HepG2 (cell line): ENCODE data around the gene AGPAT2. TPM values are rescaled to one million over a fixed set of nuclear protein-coding genes. Genes with fewer than 3 reads are reported as not detected.

Experiments
- CBFB ChIP-seq: sonication (generic); formaldehyde crosslinking; IDR thresholded peaks from 2 replicates; pipeline ENCODE4 v1.4.0; 2020; ENCODE audit warnings: missing genetic modification reagents
- CCAR2 ChIP-seq: fragments of 200-400 bp; formaldehyde crosslinking; optimal IDR thresholded peaks from 2 replicates; pipeline ENCODE3; 2018; ENCODE audit warnings: low read depth, mild to moderate bottlenecking, low read length, moderate library complexity
- DNMT3B ChIP-seq: conservative IDR thresholded peaks from 2 replicates; pipeline ENCODE4 v1.6.1; 2016; ENCODE audit warnings: missing biosample characterization, control low read depth
- FOXO1 ChIP-seq: sonication (generic); formaldehyde crosslinking; IDR thresholded peaks from 2 replicates; pipeline ENCODE4 v1.4.0; 2020; ENCODE audit warnings: missing genetic modification reagents
- GATAD2A ChIP-seq: IDR thresholded peaks from 2 replicates; pipeline ENCODE4 v1.6.1; 2016
- HNRNPUL1 ChIP-seq: fragments of 200-400 bp; formaldehyde crosslinking; IDR thresholded peaks from 2 replicates; pipeline ENCODE4 v1.6.1; 2017; ENCODE audit warnings: low read depth, mild to moderate bottlenecking, low read length, moderate library complexity
- KAT8 ChIP-seq: IDR thresholded peaks from 2 replicates; pipeline ENCODE4 v1.6.1; 2016; ENCODE audit warnings: missing genetic modification reagents, missing compliant biosample characterization
- KLF9 ChIP-seq: IDR thresholded peaks from 2 replicates; pipeline ENCODE4 v1.6.1; 2016; ENCODE audit warnings: low read depth
- MIER2 ChIP-seq: IDR thresholded peaks from 2 replicates; pipeline ENCODE4 v1.6.1; 2016; ENCODE audit warnings: missing biosample characterization, missing genetic modification reagents
- MTF1 ChIP-seq: sonication (generic); formaldehyde crosslinking; IDR thresholded peaks from 2 replicates; pipeline ENCODE4 v1.5.0; 2020; ENCODE audit warnings: missing genetic modification reagents
- RFXAP ChIP-seq: sonication (generic); formaldehyde crosslinking; IDR thresholded peaks from 2 replicates; pipeline ENCODE4 v1.4.0; 2020; ENCODE audit warnings: missing genetic modification reagents, borderline replicate concordance
- SAFB2 ChIP-seq: sonication (generic); formaldehyde crosslinking; IDR thresholded peaks from 2 replicates; pipeline ENCODE4 v1.5.1; 2020; ENCODE audit warnings: missing genetic modification reagents, low read depth, mild to moderate bottlenecking, borderline replicate concordance
- SP5 ChIP-seq: IDR thresholded peaks from 2 replicates; pipeline ENCODE4 v1.6.1; 2016; ENCODE audit warnings: low read depth, borderline replicate concordance
- TAF15 ChIP-seq: fragments of 200-400 bp; formaldehyde crosslinking; IDR thresholded peaks from one replicate; pipeline ENCODE4 v1.6.1; 2018; ENCODE audit warnings: mild to moderate bottlenecking, low read depth, low read length; ENCODE audit not compliant: poor library complexity, severe bottlenecking
- TBL1XR1 ChIP-seq: fragments of 150-350 bp; IDR thresholded peaks from 2 replicates; pipeline ENCODE4 v1.6.1; 2014; ENCODE audit warnings: borderline replicate concordance, low read length; ENCODE audit not compliant: partially characterized antibody
- TBP ChIP-seq: sonication (generic); formaldehyde crosslinking; IDR thresholded peaks from 2 replicates; pipeline ENCODE4 v1.5.0; 2020; ENCODE audit warnings: missing genetic modification reagents
- TOPORS ChIP-seq: sonication (generic); formaldehyde crosslinking; IDR thresholded peaks from 2 replicates; pipeline ENCODE4 v1.8.0; 2023; ENCODE audit warnings: mild to moderate bottlenecking, missing genetic modification reagents
- ZNF30 ChIP-seq: sonication (generic); formaldehyde crosslinking; IDR thresholded peaks from 2 replicates; pipeline ENCODE4 v1.5.0; 2020; ENCODE audit warnings: mild to moderate bottlenecking, missing genetic modification reagents
- ZNF496 ChIP-seq: sonication (generic); formaldehyde crosslinking; IDR thresholded peaks from 2 replicates; pipeline ENCODE4 v1.8.1; 2023; ENCODE audit warnings: mild to moderate bottlenecking, moderate library complexity, missing genetic modification reagents; ENCODE audit not compliant: insufficient replicate concordance
- ZNF530 ChIP-seq: sonication (generic); formaldehyde crosslinking; IDR thresholded peaks from 2 replicates; pipeline ENCODE4 v1.5.0; 2020; ENCODE audit warnings: low read depth, mild to moderate bottlenecking, missing genetic modification reagents
- ZNF570 ChIP-seq: sonication (generic); formaldehyde crosslinking; IDR thresholded peaks from 2 replicates; pipeline ENCODE4 v1.4.0; 2020; ENCODE audit warnings: mild to moderate bottlenecking, missing genetic modification reagents, borderline replicate concordance
- ZNF619 ChIP-seq: sonication (generic); formaldehyde crosslinking; IDR thresholded peaks from 2 replicates; pipeline ENCODE4 v1.4.0; 2020; ENCODE audit warnings: mild to moderate bottlenecking, missing genetic modification reagents
- ZNF724P ChIP-seq: sonication (generic); formaldehyde crosslinking; IDR thresholded peaks from 2 replicates; pipeline ENCODE4 v1.8.0; 2022; ENCODE audit warnings: missing genetic modification reagents, borderline replicate concordance
- ZSCAN20 ChIP-seq: sonication (generic); formaldehyde crosslinking; IDR thresholded peaks from 2 replicates; pipeline ENCODE4 v1.4.0; 2020; ENCODE audit warnings: missing genetic modification reagents, mild to moderate bottlenecking, borderline replicate concordance
- polyA plus RNA-seq, 8 experiments: library from polyadenylated mRNA; depleted of rRNA in 3 of 8; stranded (reverse) in 7 of 8; unstranded in 1 of 8; fragments of >200 nt; fragmentation: Illumina TruSeq in 4 of 8; extraction: Trizol in 4 of 8; gene quantifications; 2 replicates each; pipeline versions ENCODE4 v1.2.1 to v1.2.3, GENCODE V29; 2011 to 2016; ENCODE audit warnings: low read depth in 4 of 8, missing spikeins in 1 of 8, mixed read lengths in 1 of 8; ENCODE audit not compliant: insufficient read depth in 1 of 8
- total RNA-seq, 5 experiments: library from RNA; depleted of rRNA; stranded (reverse); fragments of >200 nt; fragmentation: Illumina TruSeq; extraction: Trizol; gene quantifications; 2 replicates each; pipeline ENCODE4 v1.2.3, GENCODE V29; 2016; ENCODE audit warnings: low read depth in 1 of 5
- TF ChIP-seq, protein P1 (sequence below), 2 experiments: sonication (generic) in 1 of 2; formaldehyde crosslinking in 1 of 2; IDR thresholded peaks; 2 replicates each; pipeline versions ENCODE4 v1.5.1 to v1.6.1; 2011 to 2020; ENCODE audit warnings: borderline replicate concordance in 1 of 2, low read depth in 1 of 2, low read length in 1 of 2, mild to moderate bottlenecking in 1 of 2, missing genetic modification reagents in 1 of 2, moderate library complexity in 1 of 2
- TF ChIP-seq, protein P2 (sequence below): sonication (generic); formaldehyde crosslinking; IDR thresholded peaks from 2 replicates; pipeline ENCODE4 v1.5.0; 2020; ENCODE audit warnings: mild to moderate bottlenecking, missing genetic modification reagents

AGPAT2 gene
- total and polyA plus RNA-seq, 2 of the 13 experiments (the other 11 are each of a cell fraction or from before 2014, with no cell fraction given), result 3.9 to 25.8 TPM

DNA sequence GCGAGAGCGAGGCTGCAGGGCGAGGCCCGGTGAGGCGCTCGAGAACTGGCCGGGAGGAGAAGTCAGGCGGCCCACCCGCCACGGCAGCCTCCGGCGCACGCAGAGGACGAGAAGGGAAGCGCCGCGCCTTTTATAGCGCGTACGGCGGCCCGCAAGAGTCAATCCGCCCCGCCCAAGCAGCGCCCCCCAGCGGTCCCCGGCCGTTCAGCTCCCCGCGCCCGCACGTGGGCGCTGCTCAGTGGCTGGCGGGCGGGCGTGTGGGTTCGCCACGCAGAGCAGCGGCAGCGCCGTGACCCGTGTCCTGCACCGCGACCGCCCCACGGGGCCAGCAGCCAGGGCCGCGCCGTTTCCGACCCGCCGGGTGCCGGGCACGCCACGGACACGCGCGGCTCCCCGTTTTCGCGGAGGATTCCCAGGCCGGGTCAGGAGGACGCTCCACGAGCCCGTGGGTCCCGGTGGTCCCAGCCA lies 40.9 kb upstream of the AGPAT2 start (continued):
- peak; percentile 85; the same call in 1 of the 2 replicates for TF ChIP-seq RFXAP
- peak; percentile 83 for TF ChIP-seq ZSCAN20 (CRISPR knock-in tag)
- peak; percentile 91; the same call in 1 of the 2 replicates for TF ChIP-seq ZNF724P
- peak; percentile 72; the same call in 1 of the 2 replicates for TF ChIP-seq HNRNPUL1
- TF ChIP-seq ZNF530, result 0 out of 2 replicates have a peak, but pooled peaks have one; percentile 45
- TF ChIP-seq, protein P1, sequence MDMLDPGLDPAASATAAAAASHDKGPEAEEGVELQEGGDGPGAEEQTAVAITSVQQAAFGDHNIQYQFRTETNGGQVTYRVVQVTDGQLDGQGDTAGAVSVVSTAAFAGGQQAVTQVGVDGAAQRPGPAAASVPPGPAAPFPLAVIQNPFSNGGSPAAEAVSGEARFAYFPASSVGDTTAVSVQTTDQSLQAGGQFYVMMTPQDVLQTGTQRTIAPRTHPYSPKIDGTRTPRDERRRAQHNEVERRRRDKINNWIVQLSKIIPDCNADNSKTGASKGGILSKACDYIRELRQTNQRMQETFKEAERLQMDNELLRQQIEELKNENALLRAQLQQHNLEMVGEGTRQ (IDR thresholded peaks at IDR 0.05; ENCODE audit: low read depth, low read length), result no peak
- TF ChIP-seq, protein P1 (CRISPR knock-in tag; IDR thresholded peaks at IDR 0.05; ENCODE audit: borderline replicate concordance), result peak; percentile 51; the same call in 1 of the 2 replicates
- no peak for TF ChIP-seq ZNF496
- peak; percentile 70 for TF ChIP-seq TBL1XR1
- TF ChIP-seq CCAR2, result peak; percentile 56
- TF ChIP-seq, protein P2, sequence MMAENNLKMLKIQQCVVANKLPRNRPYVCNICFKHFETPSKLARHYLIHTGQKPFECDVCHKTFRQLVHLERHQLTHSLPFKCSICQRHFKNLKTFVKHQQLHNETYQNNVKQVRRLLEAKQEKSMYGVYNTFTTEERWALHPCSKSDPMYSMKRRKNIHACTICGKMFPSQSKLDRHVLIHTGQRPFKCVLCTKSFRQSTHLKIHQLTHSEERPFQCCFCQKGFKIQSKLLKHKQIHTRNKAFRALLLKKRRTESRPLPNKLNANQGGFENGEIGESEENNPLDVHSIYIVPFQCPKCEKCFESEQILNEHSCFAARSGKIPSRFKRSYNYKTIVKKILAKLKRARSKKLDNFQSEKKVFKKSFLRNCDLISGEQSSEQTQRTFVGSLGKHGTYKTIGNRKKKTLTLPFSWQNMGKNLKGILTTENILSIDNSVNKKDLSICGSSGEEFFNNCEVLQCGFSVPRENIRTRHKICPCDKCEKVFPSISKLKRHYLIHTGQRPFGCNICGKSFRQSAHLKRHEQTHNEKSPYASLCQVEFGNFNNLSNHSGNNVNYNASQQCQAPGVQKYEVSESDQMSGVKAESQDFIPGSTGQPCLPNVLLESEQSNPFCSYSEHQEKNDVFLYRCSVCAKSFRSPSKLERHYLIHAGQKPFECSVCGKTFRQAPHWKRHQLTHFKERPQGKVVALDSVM (CRISPR knock-in tag), result peak; percentile 65; the same call in 1 of the 2 replicates
- TF ChIP-seq ZNF30 (CRISPR knock-in tag), result no peak
- TF ChIP-seq ZNF619 (CRISPR knock-in tag), result no peak
- TF ChIP-seq KLF9 (CRISPR knock-in tag), result no peak
- peak; percentile 48; the same call in 1 of the 2 replicates for TF ChIP-seq DNMT3B
- TF ChIP-seq SP5 (CRISPR knock-in tag), result peak; percentile 59; the same call in 1 of the 2 replicates
- TF ChIP-seq MIER2 (CRISPR knock-in tag), result no peak
- no peak; the same call in 1 of the 2 replicates for TF ChIP-seq ZNF570 (CRISPR knock-in tag)
- peak; percentile 88 for TF ChIP-seq CBFB (CRISPR knock-in tag)
- TF ChIP-seq MTF1 (CRISPR knock-in tag), result 0 out of 2 replicates have a peak, but pooled peaks have one; percentile 38
- peak; percentile 91 for TF ChIP-seq KAT8 (CRISPR knock-in tag)
- peak; percentile 80 for TF ChIP-seq TOPORS (CRISPR knock-in tag)
- TF ChIP-seq FOXO1, result peak; percentile 51
- TF ChIP-seq GATAD2A (CRISPR knock-in tag), result peak; percentile 55; the same call in 1 of the 2 replicates
- TF ChIP-seq TBP (CRISPR knock-in tag), result no peak
- TF ChIP-seq TAF15, result peak; percentile 32
- TF ChIP-seq SAFB2, result peak; percentile 88
